H9 (cell line): ENCODE data around the gene APOA1. TPM values are rescaled to one million over a fixed set of nuclear protein-coding genes. Genes with fewer than 3 reads are reported as not detected.

Source experiments
- DNase-seq: peaks from one replicate; pipeline ENCODE4 v3.0.0-alpha.2; 2017
- H2AFZ ChIP-seq: one replicate; pipeline ENCODE4 v1.6.1; 2013; ENCODE audit warnings: mild to moderate bottlenecking, low read length, control low read depth, moderate library complexity
- H2AK5ac ChIP-seq: 2 replicates; pipeline ENCODE4 v1.6.1; 2013; ENCODE audit warnings: low read length, control low read depth, mixed read lengths; ENCODE audit not compliant: insufficient read length
- H2BK120ac ChIP-seq: one replicate; pipeline ENCODE4 v1.6.1; 2013; ENCODE audit warnings: low read depth, mild to moderate bottlenecking, low read length, control low read depth, inconsistent platforms; ENCODE audit not compliant: poor library complexity, severe bottlenecking
- H2BK12ac ChIP-seq: 2 replicates; pipeline ENCODE4 v1.6.1; 2013; ENCODE audit warnings: low read length, control low read depth, mixed read lengths, low read depth; ENCODE audit not compliant: insufficient read length
- H2BK15ac ChIP-seq: 2 replicates; pipeline ENCODE4 v1.6.1; 2013; ENCODE audit warnings: low read depth, low read length, control low read depth
- H2BK20ac ChIP-seq: one replicate; pipeline ENCODE4 v1.6.1; 2013; ENCODE audit warnings: low read depth, mild to moderate bottlenecking, low read length, control low read depth, inconsistent platforms; ENCODE audit not compliant: poor library complexity, severe bottlenecking
- H2BK5ac ChIP-seq: 2 replicates; pipeline ENCODE4 v1.6.1; 2013; ENCODE audit warnings: low read length, control low read depth, mixed read lengths; ENCODE audit not compliant: insufficient read length
- H3K14ac ChIP-seq: 2 replicates; pipeline ENCODE4 v1.6.1; 2013; ENCODE audit warnings: low read length, control low read depth; ENCODE audit not compliant: insufficient read depth
- H3K18ac ChIP-seq: 2 replicates; pipeline ENCODE4 v1.6.1; 2013; ENCODE audit warnings: low read depth, mild to moderate bottlenecking, mixed read lengths, low read length, control low read depth; ENCODE audit not compliant: insufficient read length
- H3K23ac ChIP-seq: 2 replicates; pipeline ENCODE4 v1.6.1; 2013; ENCODE audit warnings: low read length, control low read depth, mixed read lengths, low read depth; ENCODE audit not compliant: insufficient read length
- H3K23me2 ChIP-seq: 2 replicates; pipeline ENCODE4 v1.6.1; 2013; ENCODE audit warnings: low read depth, mild to moderate bottlenecking, mixed read lengths, low read length, control low read depth; ENCODE audit not compliant: insufficient read length, poor library complexity, severe bottlenecking
- H3K27ac ChIP-seq: 2 replicates; pipeline ENCODE4 v1.5.1; 2013; ENCODE audit warnings: low read length, control low read depth, mixed read lengths, low read depth; ENCODE audit not compliant: insufficient read length
- H3K27me3 ChIP-seq: 2 replicates; pipeline ENCODE4 v1.6.1; 2013; ENCODE audit warnings: low read length, control low read depth, inconsistent platforms; ENCODE audit not compliant: insufficient read depth
- H3K4ac ChIP-seq: 2 replicates; pipeline ENCODE4 v1.6.1; 2013; ENCODE audit warnings: low read depth, mild to moderate bottlenecking, control low read depth, inconsistent platforms, low read length, moderate library complexity
- H3K4me1 ChIP-seq: 2 replicates; pipeline ENCODE4 v1.6.1; 2013; ENCODE audit warnings: low read length, control low read depth, inconsistent platforms; ENCODE audit not compliant: insufficient read depth
- H3K4me2 ChIP-seq: 2 replicates; pipeline ENCODE4 v1.6.1; 2013; ENCODE audit warnings: low read length, control low read depth, mixed read lengths; ENCODE audit not compliant: insufficient read length, insufficient read depth
- H3K56ac ChIP-seq: 2 replicates; pipeline ENCODE4 v1.6.1; 2013; ENCODE audit warnings: low read depth, mild to moderate bottlenecking, mixed read lengths, low read length, control low read depth; ENCODE audit not compliant: insufficient read length
- H3K79me1 ChIP-seq: 2 replicates; pipeline ENCODE4 v1.6.1; 2013; ENCODE audit warnings: low read depth, mild to moderate bottlenecking, moderate library complexity, low read length, control low read depth, inconsistent platforms; ENCODE audit not compliant: insufficient read depth, poor library complexity, severe bottlenecking
- H3K79me2 ChIP-seq: 2 replicates; pipeline ENCODE4 v1.6.1; 2013; ENCODE audit warnings: low read length, control low read depth, inconsistent platforms; ENCODE audit not compliant: insufficient read depth
- H3K9ac ChIP-seq: 2 replicates; pipeline ENCODE4 v1.6.1; 2013; ENCODE audit warnings: low read length, control low read depth, mixed read lengths; ENCODE audit not compliant: insufficient read length; ENCODE audit errors: extremely low read depth
- H3K9me3 ChIP-seq: one replicate; pipeline ENCODE4 v1.6.1; 2013; ENCODE audit warnings: low read depth, low read length, inconsistent platforms; ENCODE audit not compliant: control insufficient read depth
- H3T11ph ChIP-seq: one replicate; pipeline ENCODE4 v1.6.1; 2013; ENCODE audit warnings: mild to moderate bottlenecking, low read length, control low read depth, inconsistent platforms
- H4K20me1 ChIP-seq: one replicate; pipeline ENCODE4 v1.6.1; 2013; ENCODE audit not compliant: control insufficient read depth, insufficient read length, insufficient read depth
- H4K5ac ChIP-seq: 2 replicates; pipeline ENCODE4 v1.6.1; 2013; ENCODE audit warnings: low read depth, mild to moderate bottlenecking, mixed read lengths, low read length, control low read depth; ENCODE audit not compliant: insufficient read length
- H4K8ac ChIP-seq: replicated peaks from 2 replicates; pipeline ENCODE4 v1.6.1; 2013; ENCODE audit warnings: low read length, control low read depth, mixed read lengths, low read depth; ENCODE audit not compliant: insufficient read length
- H4K91ac ChIP-seq: 2 replicates; pipeline ENCODE4 v1.6.1; 2013; ENCODE audit warnings: low read depth, mild to moderate bottlenecking, moderate library complexity, mixed read lengths, low read length, control low read depth; ENCODE audit not compliant: insufficient read length
- H3K27ac Mint-ChIP-seq, 3 experiments: 2 replicates in 2 of 3; 3 replicates in 1 of 3; pipeline ENCODE4 v1.8.0; 2020 to 2021; ENCODE audit warnings: mixed read lengths in 3 of 3, mild to moderate bottlenecking in 1 of 3, moderate library complexity in 1 of 3
- H3K27me3 Mint-ChIP-seq: 2 replicates; pipeline ENCODE4 v1.8.0; 2021; ENCODE audit warnings: low read depth, mild to moderate bottlenecking, moderate library complexity, mixed read lengths
- H3K36me3 Mint-ChIP-seq, 3 experiments: 2 replicates in 2 of 3; 3 replicates in 1 of 3; pipeline ENCODE4 v1.8.0; 2020 to 2021; ENCODE audit warnings: low read depth in 3 of 3, mixed read lengths in 3 of 3; ENCODE audit not compliant: insufficient read depth in 1 of 3
- H3K4me1 Mint-ChIP-seq, 2 experiments: 2 replicates each; pipeline ENCODE4 v1.8.0; 2020; ENCODE audit warnings: mixed read lengths in 2 of 2
- H3K4me3 Mint-ChIP-seq, 2 experiments: 2 replicates in 1 of 2; 3 replicates in 1 of 2; pipeline ENCODE4 v1.8.0; 2020 to 2021; ENCODE audit warnings: mild to moderate bottlenecking in 2 of 2, mixed read lengths in 2 of 2, moderate library complexity in 1 of 2
- H3K9me3 Mint-ChIP-seq, 2 experiments: 2 replicates in 1 of 2; 3 replicates in 1 of 2; pipeline ENCODE4 v1.8.0; 2020; ENCODE audit warnings: mild to moderate bottlenecking in 2 of 2, mixed read lengths in 2 of 2, moderate library complexity in 1 of 2
- CTCF ChIP-seq: fragments of 200-600 bp; sonication (generic); conservative IDR thresholded peaks from 3 replicates; pipeline ENCODE4 v1.8.0; 2021; ENCODE audit warnings: antibody characterized with exemption, mild to moderate bottlenecking
- WGBS: extraction: QIAGEN DNeasy Blood & Tissue Kit; methylation state at CpG from one replicate; pipeline ENCODE4 v1.1.7; 2013; ENCODE audit warnings: missing lambda C conversion rate, low lambda C conversion rate, mixed read lengths; ENCODE audit not compliant: insufficient read length; ENCODE audit errors: extremely low coverage; 5-methylcytosine and 5-hydroxymethylcytosine counted together
- total RNA-seq: library from RNA; stranded (reverse); gene quantifications from 2 replicates; pipeline ENCODE4 v1.2.1, GENCODE V29; 2021

The APOA1 gene
- total RNA-seq, 1 experiment from 2014 or later = 0.68 TPM

- no peak for TF ChIP-seq CTCF
- Mint-ChIP-seq H3K27me3 (peaks cover 22% of the 10 kb centered on the region), H3K4me3 (peak overlapping the region; percentile 88 to 91), H3K27ac (peak overlapping the region in 1 of 3 experiments; percentile 11; a peak in 1 of 7 replicates), H3K9me3 (no peaks in the 10 kb centered on the region), H3K4me1 (peaks cover 17 to 20% of the 10 kb centered on the region in 2 experiments), H3K36me3 (peaks cover 34 to 53% (median 51%) of the 10 kb centered on the region in 3 experiments)
- Histone ChIP-seq H3K23ac (no peak overlapping the region), H2AK5ac (no peak overlapping the region), H3K18ac (no peak overlapping the region), H3K27me3 (no peaks in the 10 kb centered on the region; the same call in 1 of the 2 replicates), H3K79me2 (peaks cover 2% of the 10 kb centered on the region; the same call in 1 of the 2 replicates), H3K9ac (peak overlapping the region; percentile 76), H2AFZ (no peak overlapping the region), H4K8ac (no peak overlapping the region), H3K27ac (no peak overlapping the region), H2BK120ac (no peak overlapping the region), H3K23me2 (peaks cover 13% of the 10 kb centered on the region), H4K20me1 (no peaks in the 10 kb centered on the region), H3K4me2 (peak overlapping the region; percentile 71), H2BK20ac (no peak overlapping the region), H2BK15ac (no peak overlapping the region), H3K14ac (no peak overlapping the region), H2BK5ac (no peak overlapping the region), H3K79me1 (peaks cover 5% of the 10 kb centered on the region), H3K56ac (no peak overlapping the region), H3K4me1 (no peaks in the 10 kb centered on the region; the same call in 1 of the 2 replicates), H2BK12ac (no peak overlapping the region), H3T11ph (no peak overlapping the region), H3K9me3 (no peaks in the 10 kb centered on the region), H3K4ac (no peak overlapping the region), H4K91ac (no peak overlapping the region), H4K5ac (no peak overlapping the region)
- no peak for DNase-seq
- no CpG with 5 or more reads among the region's 5 CpGs for WGBS
Observed at GRCh38 chr11:116786966-116787365, 50.5 kb downstream of the APOA1 start.
